Endothelial cell of umbilical vein (primary cell): ENCODE measurements around the gene BLOC1S2.

Experiments used
- EZH2 ChIP-seq: IDR thresholded peaks from 2 replicates; pipeline ENCODE4 v1.6.1; 2012; ENCODE audit warnings: borderline replicate concordance, low read depth, mild to moderate bottlenecking, moderate library complexity, low read length, inconsistent platforms; ENCODE audit not compliant: severe bottlenecking
- FOS ChIP-seq: IDR thresholded peaks from 2 replicates; pipeline ENCODE4 v1.6.1; 2011; ENCODE audit warnings: mild to moderate bottlenecking, low read length, moderate library complexity, borderline replicate concordance; ENCODE audit not compliant: insufficient read depth
- GATA2 ChIP-seq: IDR thresholded peaks from 2 replicates; pipeline ENCODE4 v1.7.0; 2011; ENCODE audit warnings: low read depth, mild to moderate bottlenecking, moderate library complexity, mixed read lengths, low read length; ENCODE audit not compliant: insufficient read length, insufficient read depth
- MYC ChIP-seq: IDR thresholded peaks from one replicate; pipeline ENCODE4 v1.6.1; 2011; ENCODE audit warnings: mild to moderate bottlenecking, low read depth, low read length
- POLR2A ChIP-seq: IDR thresholded peaks from 2 replicates; pipeline ENCODE4 v1.6.1; 2012; ENCODE audit warnings: low read depth, mild to moderate bottlenecking, control low read depth, low read length
- POLR2AphosphoS5 ChIP-seq: IDR thresholded peaks from 2 replicates; pipeline ENCODE4 v1.6.1; 2012; ENCODE audit warnings: low read depth, mild to moderate bottlenecking, control low read depth, low read length, moderate library complexity; ENCODE audit not compliant: insufficient read depth
- TF ChIP-seq, protein P1 (sequence below), 2 donors: IDR thresholded peaks; 1 replicate in 1 of 2; 2 replicates in 1 of 2; pipeline ENCODE4 v1.5.1; 2011; ENCODE audit warnings: low read length in 2 of 2, mild to moderate bottlenecking in 2 of 2, moderate library complexity in 2 of 2, control low read depth in 1 of 2, inconsistent platforms in 1 of 2, low read depth in 1 of 2; ENCODE audit not compliant: insufficient read depth in 1 of 2; ENCODE audit errors: extremely low read depth in 1 of 2

DNA sequence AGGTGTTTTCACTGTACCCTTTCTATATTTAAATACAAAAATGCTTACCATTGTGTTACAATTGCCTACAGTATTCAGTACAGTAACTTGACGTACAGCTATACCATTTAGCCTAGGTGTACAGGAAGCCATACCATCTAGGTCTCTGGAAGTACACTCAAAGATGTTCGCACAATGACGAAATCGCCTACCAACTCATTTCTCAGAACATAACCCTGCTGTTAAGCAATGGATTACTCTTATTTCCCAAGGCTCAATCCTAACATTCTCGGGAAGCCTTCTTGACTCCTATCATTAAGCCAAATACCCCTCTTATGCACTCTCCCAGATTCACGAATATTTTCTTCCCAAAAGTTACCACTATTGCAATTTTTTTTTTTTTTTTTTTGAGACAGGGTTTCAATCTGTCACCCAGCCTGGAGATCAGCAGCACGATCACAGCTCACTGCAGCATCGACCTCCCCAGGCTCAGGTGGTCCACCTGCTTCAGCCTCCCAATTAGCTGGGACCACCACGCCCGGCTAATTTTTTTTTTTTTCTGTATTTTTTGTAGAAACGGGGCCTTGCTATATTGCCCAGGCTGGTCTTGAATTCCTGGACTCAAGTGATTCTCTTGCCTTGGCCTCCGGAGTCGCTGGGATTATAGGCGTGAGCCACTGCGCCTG, 20.5 kb downstream of the BLOC1S2 start:
- no peak for TF ChIP-seq POLR2AphosphoS5
- TF ChIP-seq EZH2 = no peak
- no peak for TF ChIP-seq POLR2A
- TF ChIP-seq, protein P1, sequence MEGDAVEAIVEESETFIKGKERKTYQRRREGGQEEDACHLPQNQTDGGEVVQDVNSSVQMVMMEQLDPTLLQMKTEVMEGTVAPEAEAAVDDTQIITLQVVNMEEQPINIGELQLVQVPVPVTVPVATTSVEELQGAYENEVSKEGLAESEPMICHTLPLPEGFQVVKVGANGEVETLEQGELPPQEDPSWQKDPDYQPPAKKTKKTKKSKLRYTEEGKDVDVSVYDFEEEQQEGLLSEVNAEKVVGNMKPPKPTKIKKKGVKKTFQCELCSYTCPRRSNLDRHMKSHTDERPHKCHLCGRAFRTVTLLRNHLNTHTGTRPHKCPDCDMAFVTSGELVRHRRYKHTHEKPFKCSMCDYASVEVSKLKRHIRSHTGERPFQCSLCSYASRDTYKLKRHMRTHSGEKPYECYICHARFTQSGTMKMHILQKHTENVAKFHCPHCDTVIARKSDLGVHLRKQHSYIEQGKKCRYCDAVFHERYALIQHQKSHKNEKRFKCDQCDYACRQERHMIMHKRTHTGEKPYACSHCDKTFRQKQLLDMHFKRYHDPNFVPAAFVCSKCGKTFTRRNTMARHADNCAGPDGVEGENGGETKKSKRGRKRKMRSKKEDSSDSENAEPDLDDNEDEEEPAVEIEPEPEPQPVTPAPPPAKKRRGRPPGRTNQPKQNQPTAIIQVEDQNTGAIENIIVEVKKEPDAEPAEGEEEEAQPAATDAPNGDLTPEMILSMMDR (IDR thresholded peaks at IDR 0.05; ENCODE audit: extremely low read depth in 1 of 2, insufficient read depth in 1 of 2, low read depth in 1 of 2, low read length in 2 of 2) = no peak
- TF ChIP-seq MYC = no peak
- TF ChIP-seq GATA2 = no peak
- no peak for TF ChIP-seq FOS
